Esophagus muscularis mucosa (tissue), 4 donors: ENCODE measurements around the gene TMEM248.

Source experiments
- CTCF ChIP-seq, 3 experiments: fragments of 200-600 bp in 2 of 3; fragments of 450-650 bp in 1 of 3; sonication (generic) in 2 of 3; IDR thresholded peaks; one replicate each; pipeline ENCODE4 v1.5.1; 2017 to 2019; ENCODE audit warnings: antibody characterized with exemption in 3 of 3, mild to moderate bottlenecking in 2 of 3, moderate library complexity in 1 of 3
- EP300 ChIP-seq: sonication (generic); formaldehyde crosslinking; IDR thresholded peaks from one replicate; pipeline ENCODE4 v1.6.1; 2017; ENCODE audit warnings: antibody characterized with exemption
- POLR2A ChIP-seq: fragments of 450-650 bp; IDR thresholded peaks from one replicate; pipeline ENCODE4 v1.6.1; 2017; ENCODE audit warnings: antibody characterized with exemption, moderate library complexity, mild to moderate bottlenecking, low read depth
- POLR2AphosphoS5 ChIP-seq, 2 donors: sonication (generic); formaldehyde crosslinking; IDR thresholded peaks; one replicate each; pipeline ENCODE4 v1.6.1; 2017; ENCODE audit warnings: antibody characterized with exemption in 2 of 2

- TF ChIP-seq CTCF (IDR thresholded peaks at IDR 0.05) (no peak), EP300 (no peak), POLR2AphosphoS5 (IDR thresholded peaks at IDR 0.05) (no peak), POLR2A (no peak)
Measured at GRCh38 chr7:66883716-66884115, 37.3 kb upstream of the TMEM248 start.
